CD4-positive, alpha-beta T cell treated with Interleukin-17A for 1 hour (primary cell): ENCODE results near the gene PIK3R2.

Experiments used
- DNase-seq: peaks from one replicate; pipeline ENCODE4 v3.0.0-alpha.2; 2020

Gene PIK3R2

DNA sequence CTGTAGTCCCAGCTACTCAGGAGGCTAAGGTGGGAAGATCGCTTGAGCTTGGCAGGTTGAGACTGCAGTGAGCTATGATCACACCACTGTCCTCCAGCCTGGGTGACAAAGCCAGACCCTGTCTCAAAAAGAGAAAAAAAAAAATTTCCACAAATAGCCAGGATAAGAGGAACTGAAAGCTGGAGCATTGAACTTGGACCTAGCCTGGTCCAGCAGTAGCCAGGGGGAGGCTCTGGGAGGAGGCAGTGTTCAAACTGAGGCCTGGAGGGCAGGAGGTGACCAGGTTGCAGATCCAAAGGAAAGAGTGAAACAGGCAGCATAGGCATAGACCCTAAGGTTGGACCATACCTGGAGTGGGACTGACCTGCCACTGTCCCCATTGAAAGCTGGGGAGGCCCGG lies 26.9 kb upstream of the PIK3R2 start:
- DNase-seq, result no peak

DNA sequence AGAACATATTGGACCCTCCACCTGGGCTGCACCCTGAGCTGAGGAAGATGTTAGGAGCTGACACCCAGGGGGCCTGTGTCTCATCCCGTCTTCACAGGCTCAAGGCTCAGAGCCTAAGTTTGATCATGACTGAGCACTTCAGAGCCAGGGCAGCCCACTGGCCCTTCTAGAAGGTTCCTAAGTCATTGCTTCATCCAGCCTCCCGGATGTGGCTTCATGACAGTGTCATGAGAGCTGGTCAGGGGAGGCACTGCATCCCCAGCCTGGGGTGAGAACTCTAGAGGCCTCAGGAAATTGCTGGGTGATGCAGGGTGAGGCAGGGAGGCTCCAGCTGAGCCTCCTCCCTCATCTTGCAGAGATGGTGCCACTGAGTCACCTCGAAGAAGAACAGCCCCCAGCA lies 24.9 kb upstream of the PIK3R2 start:
- peak; percentile 32 for DNase-seq

DNA sequence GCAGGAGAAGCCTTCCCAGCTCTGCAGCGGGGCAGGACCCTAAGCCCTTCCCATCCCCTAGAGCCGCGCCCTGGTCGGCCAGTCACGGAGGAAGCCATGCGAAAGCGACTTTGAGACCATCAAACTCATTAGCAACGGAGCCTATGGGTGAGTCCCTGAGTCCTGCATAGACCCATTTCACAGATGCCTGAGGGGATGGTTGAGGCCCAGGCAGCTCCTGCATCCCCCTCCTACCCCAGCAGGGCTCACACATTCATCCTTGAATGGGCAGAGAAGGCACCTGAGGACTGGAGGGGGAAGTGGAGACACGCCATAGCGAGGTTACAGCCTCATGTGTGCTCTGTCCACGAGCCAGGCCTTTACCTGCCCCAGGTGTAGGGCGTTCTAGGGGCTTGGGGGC lies 24.2 kb upstream of the PIK3R2 start:
- no peak for DNase-seq

DNA sequence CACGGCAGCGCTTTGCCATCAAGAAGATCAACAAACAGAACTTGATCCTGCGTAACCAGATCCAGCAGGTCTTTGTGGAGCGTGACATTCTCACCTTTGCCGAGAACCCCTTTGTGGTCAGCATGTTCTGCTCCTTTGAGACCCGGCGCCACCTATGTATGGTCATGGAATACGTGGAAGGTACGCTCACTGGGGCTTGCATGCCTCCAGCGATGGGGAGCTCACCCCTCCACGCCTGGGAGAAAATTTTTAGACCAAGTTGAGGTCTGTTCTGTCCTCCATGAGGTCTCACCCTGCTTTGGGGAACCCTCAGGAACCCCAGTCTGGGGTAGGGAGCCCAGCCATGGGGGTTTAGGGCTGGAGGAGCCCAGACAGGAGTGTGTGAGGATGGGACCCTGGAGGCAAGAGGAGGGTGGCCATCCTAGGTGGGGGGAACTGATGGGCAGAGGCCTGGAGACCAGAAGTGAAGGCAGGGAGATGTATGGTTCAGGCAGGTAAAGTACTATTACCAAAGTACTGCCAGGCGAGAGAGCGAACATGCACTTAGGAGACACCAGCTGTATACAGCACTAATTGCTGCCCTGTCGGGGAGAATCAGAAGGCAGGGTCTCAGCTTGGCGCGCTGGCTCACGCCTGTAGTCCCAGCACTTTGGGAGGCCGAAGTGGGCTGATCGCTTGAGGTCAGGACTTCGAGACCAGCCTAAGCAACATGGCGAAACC lies 22.3 kb upstream of the PIK3R2 start:
- no peak for DNase-seq

DNA sequence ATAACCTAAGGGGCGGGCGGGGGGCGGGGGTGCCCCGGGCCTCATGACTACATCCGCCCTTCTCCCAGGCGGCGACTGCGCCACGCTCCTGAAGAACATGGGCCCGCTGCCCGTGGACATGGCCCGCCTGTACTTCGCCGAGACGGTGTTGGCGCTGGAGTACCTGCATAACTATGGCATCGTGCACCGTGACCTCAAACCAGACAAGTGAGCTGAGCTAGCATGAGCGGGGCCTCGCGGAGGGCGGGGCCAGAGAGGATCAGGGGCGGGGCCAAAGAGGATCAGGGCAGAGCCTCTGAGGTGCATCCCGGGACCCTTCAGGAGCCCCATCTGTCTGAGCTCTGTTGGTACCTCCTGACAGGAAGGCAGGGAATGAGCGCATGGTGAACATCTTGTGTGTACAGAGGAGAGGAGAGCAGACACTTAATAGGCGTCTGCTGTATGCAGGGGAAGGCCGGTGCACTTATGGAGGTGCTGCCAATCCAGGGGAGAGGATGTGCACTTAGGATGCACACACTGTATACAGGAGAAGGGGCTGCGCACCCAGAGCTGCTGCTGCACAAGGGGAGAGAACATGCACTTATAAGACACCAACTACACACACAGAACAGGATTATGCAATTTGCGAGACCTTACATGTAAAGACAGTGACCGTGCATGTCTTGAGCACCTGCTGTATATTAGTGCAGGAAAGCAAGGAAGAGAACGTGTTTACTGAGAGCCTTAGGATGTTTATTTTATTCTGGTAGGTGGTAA lies 20.9 kb upstream of the PIK3R2 start:
- DNase-seq, result no peak

DNA sequence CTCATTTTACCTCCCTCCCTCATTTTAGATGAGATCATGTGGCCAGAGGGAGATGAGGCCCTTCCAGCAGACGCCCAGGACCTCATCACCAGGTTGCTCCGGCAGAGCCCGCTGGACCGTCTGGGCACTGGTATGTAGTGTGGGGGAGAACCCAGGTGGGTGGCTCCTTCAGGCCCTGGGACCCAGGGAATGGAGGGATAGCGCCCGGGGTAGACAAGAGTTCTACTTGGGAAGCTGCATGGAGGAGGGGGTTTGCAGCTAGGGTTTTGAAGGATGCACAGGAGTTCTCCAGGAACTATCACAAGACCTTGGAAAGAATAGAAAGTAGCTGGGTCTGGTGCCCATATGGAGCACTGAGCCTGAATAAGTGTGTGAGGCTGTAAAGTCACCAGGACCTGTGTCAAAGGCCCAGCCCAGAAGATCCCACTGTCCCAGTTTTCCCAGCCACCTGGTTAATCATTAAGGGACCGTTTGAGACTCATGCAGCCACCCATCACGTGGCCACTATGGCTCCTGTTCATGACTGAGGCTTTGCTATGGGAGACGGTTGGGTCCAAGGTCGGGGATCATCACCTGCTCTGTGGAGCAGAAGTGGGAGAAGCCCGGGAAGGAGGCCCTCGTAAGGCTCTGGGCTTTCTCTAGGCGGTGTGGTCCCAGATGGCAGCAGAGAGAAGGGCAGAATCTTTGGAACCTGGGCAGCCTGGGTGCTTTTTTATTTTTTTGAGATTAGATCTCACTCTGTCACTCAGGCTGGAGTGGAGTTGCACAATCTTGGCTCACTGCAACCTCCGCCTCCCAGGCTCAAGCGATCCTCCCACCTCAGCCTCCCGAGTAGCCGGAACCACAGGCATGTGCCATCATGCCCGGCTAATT lies 17.0 kb upstream of the PIK3R2 start:
- DNase-seq, result no peak

DNA sequence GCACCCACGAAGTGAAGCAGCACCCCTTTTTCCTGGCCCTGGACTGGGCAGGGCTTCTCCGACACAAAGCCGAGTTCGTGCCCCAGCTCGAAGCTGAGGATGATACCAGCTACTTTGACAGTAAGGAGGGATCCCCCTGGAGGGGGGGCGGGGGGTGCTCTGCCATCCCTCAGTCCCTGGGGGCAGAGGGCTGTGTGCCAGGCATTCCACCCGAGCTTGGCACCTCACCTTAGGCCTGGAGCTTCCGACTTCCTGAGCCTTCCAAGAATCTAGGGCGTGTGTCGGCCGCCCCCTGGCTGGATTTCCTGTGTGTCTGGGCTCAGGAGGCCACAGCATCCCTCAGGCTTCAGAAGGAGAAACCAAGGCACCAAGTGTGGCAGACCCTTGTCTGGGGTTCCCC lies 15.7 kb upstream of the PIK3R2 start:
- no peak for DNase-seq

DNA sequence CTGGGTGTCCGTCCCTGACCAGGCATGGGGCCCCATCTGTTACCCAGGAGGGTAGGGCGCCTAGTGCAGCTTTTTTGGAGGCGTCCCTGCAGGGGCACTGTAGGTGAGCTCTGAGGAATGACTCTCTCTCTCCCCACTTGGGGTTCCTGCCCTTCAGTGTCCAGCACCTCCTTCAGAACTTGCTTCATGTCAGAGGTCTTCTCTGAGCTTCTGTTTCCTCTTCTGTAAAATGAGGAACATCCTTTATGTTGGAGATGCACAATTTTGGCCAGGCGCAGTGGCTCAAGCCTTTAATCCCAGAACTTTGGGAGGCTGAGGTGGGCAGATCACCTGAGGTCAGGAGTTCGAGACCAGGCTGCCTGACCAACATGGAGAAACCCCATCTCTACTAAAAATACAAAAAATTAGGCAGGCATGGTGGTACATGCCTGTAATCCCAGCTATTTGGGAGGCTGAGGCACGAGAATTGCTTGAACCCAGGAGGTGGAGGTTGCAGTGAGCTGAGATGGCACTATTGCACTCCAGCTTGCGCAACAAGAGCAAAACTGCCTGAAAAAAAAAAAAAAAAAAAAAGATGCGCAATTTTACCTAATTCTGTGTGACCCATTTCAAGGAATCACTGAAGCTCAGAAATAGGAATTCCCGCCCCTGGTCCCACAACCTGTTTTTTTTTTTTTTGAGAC lies 15.2 kb upstream of the PIK3R2 start:
- no peak for DNase-seq

DNA sequence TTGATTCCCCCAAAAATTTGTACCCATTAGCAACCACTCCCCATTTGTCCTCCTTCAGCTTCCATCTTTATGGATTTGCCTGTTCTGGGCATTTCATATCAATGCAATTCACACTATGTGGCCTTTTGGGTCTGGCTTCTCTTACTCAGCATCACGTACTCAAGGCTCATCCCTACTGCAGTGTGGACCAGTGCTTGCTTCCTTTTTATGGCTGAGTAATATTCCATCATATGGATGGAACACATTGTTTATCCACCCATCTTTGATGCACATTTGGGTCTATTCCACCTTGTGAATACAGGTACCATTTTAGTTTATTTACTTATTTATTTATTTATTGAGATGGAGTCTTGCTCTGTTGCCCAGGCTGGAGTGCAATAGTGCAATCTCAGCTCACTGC lies 12.5 kb upstream of the PIK3R2 start:
- no peak for DNase-seq

DNA sequence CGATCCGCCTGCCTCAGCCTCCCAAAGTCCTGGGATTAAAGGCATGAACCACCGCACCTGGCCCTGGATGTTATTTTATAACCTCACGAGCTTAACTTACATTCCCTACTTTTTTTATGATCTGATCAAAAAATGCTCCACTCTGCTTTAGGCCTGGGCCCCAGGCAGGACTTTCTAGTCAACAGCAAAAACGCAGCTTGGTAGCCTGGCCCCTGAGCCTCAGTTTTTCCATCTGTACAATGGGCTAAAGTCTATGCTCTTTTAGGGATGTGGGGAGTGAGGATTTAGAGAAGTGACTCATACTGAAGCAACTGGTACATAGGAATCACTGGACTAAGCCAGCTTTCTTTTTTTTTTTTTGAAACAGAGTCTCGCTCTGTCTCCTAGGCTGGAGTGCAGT lies 11.9 kb upstream of the PIK3R2 start:
- DNase-seq, result no peak

DNA sequence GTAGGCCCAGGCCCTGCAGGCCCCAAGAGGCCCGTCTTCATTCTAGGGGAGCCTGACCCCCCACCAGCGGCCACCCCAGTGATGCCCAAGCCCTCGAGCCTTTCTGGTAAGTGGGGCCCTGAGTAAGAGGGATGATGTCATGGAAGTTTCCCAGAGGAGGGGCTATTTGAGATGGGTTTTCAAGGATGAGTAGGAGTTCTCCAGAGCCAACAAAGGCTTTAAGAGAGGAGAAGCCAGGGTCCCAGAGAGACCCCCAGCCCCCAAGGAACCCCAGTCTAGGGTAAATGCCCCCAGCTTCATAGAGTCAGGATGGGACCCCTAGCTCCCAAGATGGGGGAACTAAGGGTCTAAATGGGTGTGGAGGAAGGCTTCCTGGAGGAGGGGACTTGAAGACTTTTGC lies 9.1 kb upstream of the PIK3R2 start:
- no peak for DNase-seq

DNA sequence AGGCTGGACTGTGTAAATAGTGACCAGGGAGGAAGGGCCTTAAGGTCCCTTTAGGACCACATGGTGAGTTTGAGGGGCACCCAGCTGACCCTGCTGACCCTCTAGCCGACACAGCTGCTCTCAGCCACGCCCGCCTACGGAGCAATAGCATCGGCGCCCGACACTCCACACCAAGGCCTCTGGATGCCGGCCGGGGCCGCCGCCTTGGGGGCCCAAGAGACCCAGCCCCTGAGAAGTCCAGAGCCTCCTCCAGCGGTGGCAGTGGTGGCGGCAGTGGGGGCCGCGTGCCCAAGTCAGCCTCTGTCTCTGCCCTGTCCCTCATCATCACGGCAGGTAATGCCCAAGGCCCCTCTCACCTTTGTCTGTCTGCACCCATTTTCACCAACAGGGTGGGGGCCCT lies 8.6 kb upstream of the PIK3R2 start:
- no peak for DNase-seq

DNA sequence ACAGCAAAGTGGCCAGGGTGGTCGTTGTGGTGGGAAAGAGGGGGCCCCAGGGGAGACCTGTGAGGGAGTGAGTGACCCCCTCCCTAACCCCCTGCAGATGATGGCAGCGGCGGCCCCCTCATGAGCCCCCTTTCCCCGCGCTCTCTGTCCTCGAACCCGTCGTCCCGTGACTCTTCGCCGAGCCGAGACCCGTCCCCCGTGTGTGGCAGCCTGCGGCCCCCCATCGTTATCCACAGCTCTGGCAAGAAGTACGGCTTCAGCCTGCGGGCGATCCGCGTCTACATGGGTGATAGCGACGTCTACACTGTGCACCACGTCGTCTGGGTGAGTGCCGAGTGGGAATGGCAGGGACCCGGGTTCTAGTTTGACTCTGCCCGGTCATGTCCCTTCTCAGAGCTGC lies 8.1 kb upstream of the PIK3R2 start:
- DNase-seq, result no peak

DNA sequence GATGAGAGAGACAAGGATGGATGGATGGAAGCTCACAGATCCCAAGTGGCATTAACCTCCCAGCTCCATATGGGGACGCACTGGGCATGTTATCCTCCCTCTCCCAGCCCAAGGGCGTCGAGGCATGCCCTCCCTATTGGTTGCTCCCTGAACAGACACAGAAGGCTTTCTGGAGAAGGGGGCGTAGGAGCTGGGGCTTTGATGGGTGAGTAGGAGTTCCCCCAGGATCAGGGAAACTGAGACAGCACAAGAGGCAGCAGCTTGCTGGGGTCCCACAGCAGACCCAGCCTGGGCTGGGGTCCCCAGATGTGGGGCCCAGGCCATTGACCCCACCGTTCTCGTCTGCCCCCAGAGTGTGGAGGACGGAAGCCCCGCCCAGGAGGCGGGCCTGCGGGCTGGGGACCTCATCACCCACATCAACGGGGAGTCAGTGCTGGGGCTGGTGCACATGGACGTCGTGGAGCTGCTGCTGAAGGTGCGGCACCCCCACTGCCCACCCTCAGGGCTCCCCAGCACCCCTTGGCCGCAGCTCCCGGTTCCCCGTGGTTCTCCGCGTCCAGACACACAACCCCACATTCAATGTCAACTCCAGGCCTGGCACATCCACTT lies 7.5 kb upstream of the PIK3R2 start:
- no peak for DNase-seq

DNA sequence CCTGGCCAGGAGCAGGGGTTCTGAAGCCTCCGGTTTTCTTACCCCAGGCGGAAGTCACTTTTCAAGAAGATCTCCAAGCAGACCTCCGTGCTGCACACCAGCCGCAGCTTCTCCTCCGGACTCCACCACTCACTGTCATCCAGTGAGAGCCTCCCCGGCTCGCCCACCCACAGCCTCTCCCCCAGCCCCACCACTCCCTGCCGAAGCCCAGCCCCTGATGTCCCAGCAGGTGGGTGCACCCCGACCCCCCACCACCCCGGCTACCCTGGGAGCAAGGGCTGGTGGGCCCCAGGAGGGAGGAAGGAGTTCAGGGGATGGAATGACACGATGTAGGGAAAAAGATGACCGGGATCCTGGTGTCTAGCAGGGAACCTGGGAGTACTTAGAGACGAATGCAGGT lies 5.6 kb upstream of the PIK3R2 start:
- DNase-seq, result no peak

DNA sequence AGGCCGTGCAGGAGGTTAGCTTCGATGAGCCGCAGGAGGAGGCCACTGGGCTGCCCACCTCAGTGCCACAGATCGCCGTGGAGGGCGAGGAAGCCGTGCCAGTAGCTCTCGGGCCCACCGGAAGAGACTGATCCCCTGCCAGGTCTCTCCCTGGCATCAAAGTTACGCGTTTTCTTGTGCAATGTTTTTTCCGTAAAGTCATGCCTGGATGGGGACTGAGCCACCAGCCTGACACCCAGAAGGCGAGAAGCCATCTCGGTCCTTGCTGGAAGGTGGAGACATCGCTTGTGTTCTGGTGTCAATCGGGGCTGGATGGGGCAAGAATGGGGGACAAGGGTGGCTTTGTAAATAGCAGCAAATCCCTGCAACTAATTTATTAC lies 3.4 kb upstream of the PIK3R2 start:
- DNase-seq, result no peak

DNA sequence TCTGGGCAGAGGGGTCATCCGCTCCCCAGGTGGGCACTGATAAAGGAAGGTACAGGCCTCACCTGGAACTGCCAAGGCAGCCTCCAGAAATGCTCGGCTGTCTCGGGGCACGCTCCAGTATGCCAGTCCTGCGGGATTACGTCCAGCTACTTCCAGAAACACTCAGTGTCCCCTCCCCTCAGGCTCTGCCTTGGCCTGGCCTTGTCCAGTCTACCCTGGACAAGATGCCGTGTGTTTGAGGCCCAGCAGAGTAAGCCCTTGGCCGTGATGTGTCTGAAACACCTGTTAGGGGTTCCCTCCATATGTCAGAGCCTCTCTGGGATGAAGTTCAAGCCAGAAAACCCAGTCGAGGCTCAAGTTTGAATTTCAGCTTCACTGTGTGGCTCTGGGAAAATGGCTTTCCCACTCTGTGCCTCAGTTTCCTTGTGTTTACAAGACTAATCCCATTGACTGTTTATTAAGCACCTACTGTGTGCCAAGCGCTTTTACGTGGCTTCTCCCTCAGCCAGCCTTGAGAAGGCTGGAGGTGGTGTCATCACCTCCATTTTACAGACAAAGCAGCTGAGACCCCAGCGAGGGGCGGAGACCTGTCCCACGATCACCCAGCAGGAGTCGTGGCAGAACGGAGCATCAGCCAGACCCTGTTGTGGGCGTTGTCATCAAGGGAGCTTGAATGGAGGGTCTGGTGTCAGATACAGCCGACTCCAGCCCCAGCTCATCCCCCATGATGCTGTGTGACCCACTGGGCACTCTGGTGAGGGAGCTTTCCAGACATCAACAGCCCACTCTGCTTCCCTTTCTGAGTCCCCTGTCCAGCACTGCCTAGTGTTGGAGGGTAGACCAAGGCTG lies 2.0 kb upstream of the PIK3R2 start:
- DNase-seq, result no peak

DNA sequence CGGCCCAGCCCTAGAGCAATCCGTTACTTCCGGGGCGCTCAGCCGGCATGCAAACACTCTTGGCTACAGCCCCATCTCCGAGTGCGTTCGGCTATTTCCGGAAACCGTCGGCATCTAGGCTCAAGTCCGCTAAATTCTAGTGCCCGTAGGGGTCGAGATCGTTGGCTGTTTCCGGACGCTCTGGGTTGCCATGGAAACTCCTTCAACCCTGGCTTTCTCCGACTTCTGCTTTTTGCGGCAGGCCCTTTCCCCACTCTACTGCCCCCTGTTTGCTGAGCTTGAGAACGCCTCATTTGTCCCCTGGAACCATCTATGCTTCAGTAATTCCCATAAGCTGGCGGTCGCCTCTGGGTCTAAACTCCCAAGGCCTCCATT lies 534 bp upstream of the PIK3R2 start:
- peak; percentile 98 for DNase-seq

DNA sequence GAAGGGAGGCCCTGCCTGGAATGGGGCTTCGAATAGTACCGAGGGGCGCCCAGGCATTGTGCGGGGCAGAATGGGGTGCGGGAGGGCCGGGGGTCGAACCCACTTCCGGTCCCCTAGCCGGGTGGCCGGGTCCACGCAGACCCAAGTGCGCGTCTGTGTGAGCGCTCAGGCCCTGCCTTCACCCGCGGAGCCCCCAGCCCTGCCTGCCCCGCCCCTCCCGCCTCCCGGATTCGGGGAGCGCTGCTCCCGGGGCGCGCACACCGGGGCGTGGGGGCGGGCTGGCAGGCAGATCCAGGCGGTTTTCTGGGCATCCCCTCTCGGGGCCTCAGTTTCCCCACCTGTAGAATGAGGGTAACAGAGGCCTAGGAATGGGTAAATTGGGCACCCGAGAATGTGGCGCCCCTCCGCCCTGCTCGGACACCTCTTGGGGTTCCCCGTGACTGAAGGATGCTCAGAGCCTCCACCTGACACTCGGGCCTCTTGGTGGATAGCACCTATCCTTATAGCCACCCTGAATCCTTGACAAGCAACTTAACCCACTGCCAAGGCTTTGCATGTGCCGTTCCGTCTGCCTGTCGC lies 682 bp downstream of the PIK3R2 start:
- peak; percentile 23 for DNase-seq

DNA sequence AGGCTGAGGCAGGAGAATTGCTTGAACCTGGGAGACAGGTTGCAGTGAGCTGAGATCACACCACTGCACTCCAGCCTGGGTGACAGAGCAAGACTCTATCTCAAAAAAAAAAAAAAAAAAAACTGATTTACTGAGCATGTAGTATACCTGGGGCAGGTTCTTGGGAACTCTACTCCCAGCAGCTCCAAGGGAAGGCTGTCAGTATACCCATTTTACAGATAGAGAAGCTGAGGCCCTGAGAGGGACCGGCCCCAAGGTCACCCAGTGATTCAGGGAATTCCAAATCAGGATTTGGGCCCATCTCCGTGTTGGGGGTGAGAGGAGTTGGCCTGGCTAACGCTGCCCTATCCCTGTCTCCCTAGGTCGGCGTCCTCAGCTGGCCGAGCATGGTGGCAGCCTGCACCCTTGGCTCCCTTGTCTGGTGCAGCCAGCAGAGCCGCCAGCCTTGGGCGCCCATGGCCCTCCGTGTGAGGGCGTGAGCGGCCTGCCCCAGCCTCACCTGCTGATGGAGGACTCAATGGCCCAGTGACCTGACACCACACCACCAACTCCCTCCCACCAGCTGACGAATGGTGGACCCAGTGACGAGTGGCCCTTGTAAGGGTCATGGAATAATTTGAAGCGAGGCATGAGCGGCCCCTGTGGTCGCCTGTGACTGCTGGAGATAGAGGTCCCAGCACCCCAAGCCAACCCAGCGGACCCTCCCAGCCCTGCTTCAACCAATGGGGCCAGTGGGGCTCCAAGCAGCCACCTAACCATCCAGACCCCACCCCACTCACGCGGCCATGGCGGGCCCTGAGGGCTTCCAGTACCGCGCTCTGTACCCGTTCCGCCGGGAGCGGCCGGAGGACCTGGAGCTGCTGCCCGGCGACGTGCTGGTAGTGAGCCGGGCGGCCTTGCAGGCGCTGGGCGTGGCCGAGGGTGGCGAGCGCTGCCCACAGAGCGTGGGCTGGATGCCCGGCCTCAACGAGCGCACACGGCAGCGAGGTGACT lies 2.4 kb downstream of the PIK3R2 start:
- no peak for DNase-seq
